Activated T-cell treated with anti-CD3 and anti-CD28 coated beads for 1 hour (primary cell): ENCODE data around the gene NES.

Experiments
- DNase-seq: peaks from one replicate; pipeline ENCODE4 v3.0.0-alpha.2; 2020; ENCODE audit warnings: low read depth

NES gene

DNA sequence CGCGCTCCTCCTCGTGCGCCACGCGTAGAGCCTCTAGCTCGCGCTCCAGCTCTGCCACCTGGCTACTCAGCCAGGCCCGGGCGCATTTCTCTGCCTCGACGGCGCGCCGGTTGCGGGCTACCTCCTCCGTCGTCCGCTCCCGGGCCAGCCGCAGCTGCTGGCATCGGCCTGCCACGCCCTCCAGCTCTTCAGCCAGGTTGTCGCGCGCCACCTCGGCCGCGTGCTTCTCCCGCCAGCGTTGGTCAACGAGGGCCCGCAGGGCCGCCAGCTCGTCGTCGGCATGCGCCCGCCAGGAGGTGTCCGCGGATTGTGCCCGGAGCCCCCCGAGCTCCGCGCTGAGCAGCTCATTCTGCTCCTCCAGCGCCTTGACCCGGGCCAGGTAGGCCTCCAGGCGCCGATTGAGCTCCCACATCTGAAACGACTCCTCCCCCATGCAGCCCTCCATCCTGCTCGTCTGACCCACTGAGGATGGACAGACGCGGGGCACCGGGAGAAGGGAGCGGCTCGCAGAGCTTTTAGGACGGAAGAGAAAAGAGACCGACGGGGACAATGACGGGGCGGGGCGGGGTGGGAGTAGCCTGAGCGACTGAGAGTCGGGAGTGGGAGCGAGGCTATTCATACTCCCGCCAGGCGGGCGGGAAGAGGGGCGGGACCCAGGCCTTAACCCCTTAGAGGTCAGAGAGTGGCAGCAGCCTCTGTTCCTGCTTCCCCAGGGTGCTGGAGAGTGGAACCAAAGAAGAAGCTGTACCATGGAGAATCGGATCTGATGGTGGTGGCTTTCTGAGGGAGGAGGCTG lies at the start of gene NES:
Gene NES, minus strand, starts transcription at position 588 of the 796 bp plus-strand sequence. Its CDS starts 143 bp downstream, at position 445.
- no peak for DNase-seq

DNA sequence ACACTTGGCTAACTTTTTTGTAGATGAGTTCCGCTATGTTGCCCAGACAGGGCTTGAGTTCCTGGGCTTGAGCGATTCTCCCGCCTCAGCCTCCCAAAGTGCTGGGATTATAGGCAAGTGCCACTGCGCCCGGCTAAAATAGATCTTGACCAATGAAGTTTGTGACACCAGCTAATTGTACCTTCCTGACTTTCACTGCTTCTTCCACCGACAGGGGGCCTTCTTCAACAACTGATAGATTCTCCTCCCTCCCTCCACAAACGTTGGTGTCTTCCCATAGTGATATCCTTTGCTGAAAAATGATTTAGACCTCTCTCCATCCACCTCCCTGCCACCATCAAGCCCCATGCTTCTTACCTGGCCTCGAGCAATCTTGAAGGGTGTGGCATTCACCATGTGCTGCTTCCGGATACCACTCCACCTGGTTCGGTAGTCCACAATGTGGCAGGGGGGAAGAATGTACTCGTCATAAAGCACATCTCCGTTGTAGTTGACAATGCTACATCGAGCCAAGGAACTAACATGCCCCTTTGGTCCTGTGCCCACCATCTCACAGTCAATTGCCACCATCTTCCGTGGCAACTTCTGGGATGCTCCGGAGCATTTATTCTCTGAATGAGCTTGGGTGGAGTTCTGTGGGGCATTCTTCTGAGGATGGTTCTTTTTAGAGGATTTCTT lies 49.5 kb upstream of the NES start:
- no peak for DNase-seq

- peak; percentile 78 for DNase-seq
These were observed 48.6 kb upstream of the NES start for GRCh38 chr1:156725683-156726280.

DNA sequence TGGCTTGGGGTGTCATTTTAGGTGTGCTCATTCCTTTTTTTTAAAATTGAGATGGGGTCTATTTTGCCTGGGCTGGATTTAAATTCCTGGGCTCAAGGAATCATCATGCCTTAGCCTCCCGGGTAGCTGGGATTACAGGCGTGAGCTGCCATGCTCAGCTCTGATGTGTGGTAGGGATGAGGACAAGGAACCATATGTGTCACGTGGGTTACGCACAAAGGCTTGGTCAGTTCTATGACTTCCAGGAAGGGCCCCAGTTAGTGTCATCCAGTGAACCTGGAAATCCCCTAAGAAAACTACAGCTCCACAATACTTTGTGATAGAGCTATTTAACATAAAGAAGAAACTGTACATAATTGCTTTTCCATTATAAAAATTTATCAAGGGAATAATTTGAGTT lies 44.3 kb upstream of the NES start:
- DNase-seq = no peak

- DNase-seq = no peak
These were observed 43.9 kb upstream of the NES start for GRCh38 chr1:156721131-156721530.

DNA sequence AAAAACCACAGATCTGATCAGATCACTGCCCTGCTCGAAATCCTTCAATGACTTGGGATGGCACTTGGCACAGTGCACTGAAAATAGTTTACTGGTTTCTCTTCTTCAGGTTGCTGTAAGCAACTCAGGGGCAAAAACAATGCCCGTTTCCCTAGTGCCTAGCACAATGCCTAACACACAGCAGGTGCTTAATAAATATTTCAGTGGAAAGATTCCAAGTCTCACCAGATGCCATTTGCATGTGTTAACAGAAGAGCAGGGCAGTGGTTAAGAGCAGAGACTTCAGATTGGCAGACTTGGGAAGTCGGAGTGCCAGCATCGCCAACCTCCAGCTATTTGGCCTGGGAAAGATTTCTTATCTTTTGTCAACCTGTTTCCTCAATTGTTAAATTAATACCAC lies 40.1 kb upstream of the NES start:
- no peak for DNase-seq

- DNase-seq = no peak
These were observed 37.6 kb upstream of the NES start for GRCh38 chr1:156714830-156715229.

DNA sequence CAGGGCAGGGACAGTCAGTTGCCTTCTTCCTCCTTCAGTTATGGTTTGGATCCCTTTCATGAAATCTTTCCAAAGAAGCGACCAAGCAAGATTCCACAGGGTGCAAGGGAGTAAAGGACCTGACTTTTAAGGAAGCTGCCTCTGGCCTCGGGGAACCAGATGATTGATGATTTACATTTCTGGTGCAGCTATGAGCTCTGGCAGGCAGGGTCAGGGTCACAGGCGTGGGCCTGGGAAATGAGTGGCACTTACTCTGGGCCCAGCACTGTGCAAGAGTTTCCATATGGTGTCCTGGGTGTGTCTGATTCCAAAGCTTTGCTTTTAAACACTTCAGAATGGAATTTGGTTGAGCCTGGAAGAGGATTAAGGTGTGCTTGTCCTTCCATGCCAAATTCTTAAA lies 35.4 kb upstream of the NES start:
- no peak for DNase-seq

- no peak for DNase-seq
These were observed 34.0 kb upstream of the NES start for GRCh38 chr1:156711011-156711817.

- DNase-seq = no peak
These were observed 32.7 kb upstream of the NES start for GRCh38 chr1:156709757-156710489.

DNA sequence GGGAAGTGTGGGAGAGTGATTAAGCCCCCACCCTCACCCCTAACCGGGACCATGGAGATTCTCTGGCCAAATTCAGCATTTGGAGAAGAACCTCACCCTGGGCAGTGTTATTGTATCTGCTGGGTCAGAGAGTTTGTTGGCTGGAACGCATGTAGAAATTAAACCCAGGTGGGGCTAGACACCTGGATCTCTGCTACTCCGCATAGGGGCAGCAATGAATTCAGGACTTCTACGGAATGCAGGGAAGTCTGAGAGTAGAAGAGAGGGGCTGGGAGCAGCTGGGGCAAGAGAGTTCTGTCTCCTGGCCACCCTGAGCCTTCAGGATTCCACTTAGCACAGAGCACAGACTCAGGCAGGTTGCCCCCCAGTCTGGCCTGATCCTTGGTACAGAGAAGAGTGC lies 31.8 kb upstream of the NES start:
- DNase-seq = no peak

DNA sequence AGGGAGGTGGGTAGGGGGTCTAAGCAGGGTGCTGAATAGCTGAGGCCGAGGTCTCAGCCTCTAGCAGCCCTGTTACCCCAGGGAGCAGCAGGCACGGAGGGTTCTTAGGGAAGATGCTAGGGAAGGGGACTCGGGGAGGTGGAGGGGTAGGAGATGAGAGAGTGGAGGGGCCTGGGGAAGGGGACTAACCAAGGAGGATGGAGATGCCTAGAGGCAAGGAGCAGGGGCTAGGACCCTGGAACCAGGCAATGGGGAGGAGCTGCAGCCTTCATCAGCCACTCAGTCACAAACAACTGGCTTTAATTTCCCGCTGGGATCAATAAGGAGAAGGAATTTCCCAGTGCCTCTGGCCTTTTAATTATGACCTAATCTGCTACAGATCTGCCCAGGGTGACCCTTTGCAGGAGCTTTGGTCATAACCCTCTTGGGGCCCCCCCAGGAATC lies 31.0 kb upstream of the NES start:
- DNase-seq = no peak

DNA sequence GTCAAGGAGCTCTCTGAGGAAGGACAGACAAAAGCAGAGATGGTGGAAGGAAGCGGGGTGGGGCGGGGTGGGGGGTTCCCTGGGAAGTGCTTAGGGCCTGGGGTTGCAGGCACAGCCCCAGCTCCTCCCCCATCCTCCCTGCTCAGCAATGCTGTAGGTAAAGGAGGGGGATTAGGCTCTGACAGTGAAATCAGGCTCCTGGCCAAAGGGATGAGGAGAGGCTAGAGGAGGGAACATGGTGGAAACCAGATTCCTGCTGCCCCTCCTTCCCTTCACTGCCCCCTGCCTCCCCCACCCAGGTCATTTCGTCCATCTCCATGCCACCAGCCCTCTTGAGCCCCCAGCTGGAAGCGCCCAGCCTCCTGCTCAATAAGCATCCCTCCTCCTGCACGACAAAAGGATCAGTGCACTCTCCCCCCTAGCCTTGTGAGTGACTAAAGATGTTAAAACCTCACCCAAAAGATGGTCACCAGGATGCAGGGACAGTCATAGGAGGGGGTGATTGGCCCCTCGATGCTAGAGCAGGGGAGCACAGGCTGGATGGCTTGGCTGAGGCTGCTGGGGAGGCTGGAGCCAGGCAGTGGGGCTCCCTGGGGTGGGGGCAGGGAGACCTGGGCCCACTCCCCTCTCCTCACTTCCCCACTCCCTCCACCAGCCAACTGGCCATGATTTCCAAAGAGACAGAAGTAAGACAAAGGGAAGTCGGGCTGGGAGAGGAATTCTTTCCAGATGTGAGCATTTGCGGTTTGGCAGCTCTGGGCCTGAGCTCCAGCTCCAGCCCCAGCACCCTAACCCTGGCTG lies 30.4 kb upstream of the NES start:
- no peak for DNase-seq

GRCh38 chr1:156706657-156707416 lies 29.6 kb upstream of the NES start:
- DNase-seq = no peak

GRCh38 chr1:156705918-156706656 lies 28.9 kb upstream of the NES start:
- DNase-seq = peak; percentile 67

DNA sequence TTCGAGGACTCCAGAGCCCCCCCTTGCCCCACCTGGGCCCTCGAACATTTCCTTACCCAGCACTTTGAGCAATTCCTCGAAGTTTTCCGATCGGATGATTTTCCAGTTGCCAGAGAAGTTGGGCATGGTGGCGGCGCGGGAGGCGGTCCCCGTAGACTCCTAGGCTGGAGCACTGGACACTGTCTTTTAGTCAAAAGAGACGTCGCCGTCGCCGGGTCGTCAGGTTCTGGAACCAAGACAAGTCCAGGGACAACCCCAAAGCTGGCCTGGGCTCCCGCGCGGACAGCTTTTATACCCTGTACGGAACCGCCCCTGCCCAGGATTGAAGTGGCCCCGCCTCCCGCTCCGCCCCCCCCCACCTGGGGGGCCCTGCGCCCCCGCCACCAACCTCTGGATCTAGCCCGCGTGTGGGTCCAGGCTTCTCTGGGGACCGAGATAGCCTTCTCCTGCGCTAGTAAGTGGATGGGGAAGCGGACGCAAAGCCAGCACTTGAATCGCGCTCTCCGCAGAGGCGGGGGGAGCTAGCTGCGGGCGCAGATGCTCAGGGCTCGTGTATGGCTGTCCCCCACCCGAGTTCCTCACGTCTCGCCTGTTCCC lies 28.2 kb upstream of the NES start, which contains the start of gene CRABP2:
Gene CRABP2, minus strand, starts transcription at position 263 of the 597 bp plus-strand sequence. Its CDS starts 137 bp downstream, at position 126.
- no peak for DNase-seq

DNA sequence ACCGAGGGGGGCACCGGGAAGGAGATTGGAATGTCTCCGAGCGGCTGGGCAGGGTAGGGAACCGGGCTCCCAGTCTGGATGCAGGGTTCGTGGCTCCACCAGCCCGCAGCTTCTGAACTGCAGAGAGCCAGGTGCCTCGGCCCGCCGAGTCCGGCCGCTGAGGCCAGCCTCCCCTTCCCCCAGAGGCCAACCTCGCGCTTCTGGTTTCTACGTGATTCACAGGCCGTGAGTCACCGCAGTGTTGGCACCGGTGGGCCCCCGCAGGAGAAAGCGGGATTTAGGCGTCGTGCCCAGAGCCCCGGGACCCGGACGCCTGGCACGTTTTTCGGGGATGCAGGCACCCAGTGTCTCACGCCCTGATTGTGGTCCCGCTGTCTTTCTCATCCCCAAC lies 27.7 kb upstream of the NES start:
- DNase-seq = no peak

- no peak for DNase-seq
These were observed 27.0 kb upstream of the NES start for GRCh38 chr1:156704166-156704711.
